Endothelial cell of umbilical vein (primary cell): ENCODE measurements around the gene APOL5. TPM values are rescaled to one million over a fixed set of nuclear protein-coding genes. Genes with fewer than 3 reads are reported as not detected.

ENCODE experiments used
- BruUV-seq: library from RNA; stranded (reverse); fragments of 400-500 nt; replicated peaks from 2 replicates; lab custom pipeline; 2021; lab: Mats Ljungman, UMichigan
- CTCF ChIA-PET: fragments of 300-600, 350-600 bp; sonication (Branson Sonifier 250); formaldehyde crosslinking; loops from one replicate; lab custom pipeline; 2021; ENCODE audit warnings: antibody characterized with exemption, inconsistent platforms; lab: Charles Lee
- POLR2A ChIA-PET: fragments of 300-600, 350-600 bp; sonication (Branson Sonifier 250); formaldehyde crosslinking; loops from one replicate; lab custom pipeline; 2021; ENCODE audit warnings: antibody characterized with exemption, inconsistent platforms; lab: Charles Lee
- DNase-seq: peaks from one replicate; pipeline ENCODE4 v3.0.0-alpha.2; 2011; ENCODE audit warnings: low read depth, low spot score
- FAIRE-seq: peaks from 2 replicates; lab custom pipeline; 2011; peaks lifted over from hg19 to GRCh38; lab: Jason Lieb, UNC
- H2AFZ ChIP-seq: 2 replicates; pipeline ENCODE4 v1.6.0; 2012; ENCODE audit warnings: low read depth, low read length, control low read depth, inconsistent platforms
- H3K27ac ChIP-seq: 2 replicates; pipeline ENCODE4 v1.5.1; 2011; ENCODE audit warnings: low read depth, mild to moderate bottlenecking, control low read depth, low read length, moderate library complexity; ENCODE audit not compliant: insufficient read depth
- H3K27me3 ChIP-seq, 2 experiments: 2 replicates each; pipeline versions ENCODE4 v1.6.0 to v1.6.1; 2011; ENCODE audit warnings: low read length in 2 of 2, mixed read lengths in 1 of 2; ENCODE audit not compliant: control insufficient read depth in 2 of 2, insufficient read depth in 2 of 2
- H3K36me3 ChIP-seq, 2 experiments: 2 replicates in 1 of 2; 3 replicates in 1 of 2; pipeline ENCODE4 v1.5.1; 2011; ENCODE audit warnings: low read length in 2 of 2, mild to moderate bottlenecking in 1 of 2, moderate library complexity in 1 of 2; ENCODE audit not compliant: control insufficient read depth in 2 of 2, insufficient read depth in 2 of 2; ENCODE audit errors: extremely low read depth in 1 of 2
- H3K4me1 ChIP-seq: 3 replicates; pipeline ENCODE4 v1.5.1; 2011; ENCODE audit warnings: mild to moderate bottlenecking, low read length; ENCODE audit not compliant: control insufficient read depth, insufficient read depth; ENCODE audit errors: extremely low read depth
- H3K4me2 ChIP-seq: 2 replicates; pipeline ENCODE4 v1.6.1; 2011; ENCODE audit warnings: low read length, control low read depth, mixed read lengths; ENCODE audit not compliant: insufficient read depth
- H3K4me3 ChIP-seq, 3 experiments: fragments of 200-600 bp in 1 of 3; sonication (generic), shearing (Covaris generic) in 1 of 3; replicated peaks in 1 of 3; 2 replicates each; pipeline ENCODE4 v1.5.1; 2011 to 2016; ENCODE audit warnings: control low read depth in 3 of 3, low read length in 3 of 3, mild to moderate bottlenecking in 2 of 3, inconsistent platforms in 1 of 3, low read depth in 1 of 3, moderate library complexity in 1 of 3; ENCODE audit not compliant: insufficient read depth in 1 of 3
- H3K79me2 ChIP-seq: 2 replicates; pipeline ENCODE4 v1.6.0; 2012; ENCODE audit warnings: low read length, inconsistent platforms; ENCODE audit not compliant: control insufficient read depth, insufficient read depth
- H3K9ac ChIP-seq: replicated peaks from 2 replicates; pipeline ENCODE3; 2011; ENCODE audit warnings: low read length, control low read depth; ENCODE audit not compliant: insufficient read depth; ENCODE audit errors: extremely low read depth
- H3K9me1 ChIP-seq: replicated peaks from 3 replicates; pipeline ENCODE4 v1.6.0; 2011; ENCODE audit warnings: mild to moderate bottlenecking, low read length; ENCODE audit not compliant: control insufficient read depth, insufficient read depth; ENCODE audit errors: extremely low read depth
- H3K9me3 ChIP-seq: replicated peaks from 2 replicates; pipeline ENCODE4 v1.5.1; 2012; ENCODE audit warnings: low read length, inconsistent platforms; ENCODE audit not compliant: control insufficient read depth, insufficient read depth
- H4K20me1 ChIP-seq: replicated peaks from 2 replicates; pipeline ENCODE3; 2011; ENCODE audit warnings: mild to moderate bottlenecking, low read length; ENCODE audit not compliant: control insufficient read depth, insufficient read depth; ENCODE audit errors: extremely low read depth
- EZH2 ChIP-seq: IDR thresholded peaks from 2 replicates; pipeline ENCODE4 v1.6.1; 2012; ENCODE audit warnings: borderline replicate concordance, low read depth, mild to moderate bottlenecking, moderate library complexity, low read length, inconsistent platforms; ENCODE audit not compliant: severe bottlenecking
- FOS ChIP-seq: IDR thresholded peaks from 2 replicates; pipeline ENCODE4 v1.6.1; 2011; ENCODE audit warnings: mild to moderate bottlenecking, low read length, moderate library complexity, borderline replicate concordance; ENCODE audit not compliant: insufficient read depth
- GATA2 ChIP-seq: IDR thresholded peaks from 2 replicates; pipeline ENCODE4 v1.7.0; 2011; ENCODE audit warnings: low read depth, mild to moderate bottlenecking, moderate library complexity, mixed read lengths, low read length; ENCODE audit not compliant: insufficient read length, insufficient read depth
- JUN ChIP-seq: IDR thresholded peaks from 2 replicates; pipeline ENCODE4 v1.6.1; 2011; ENCODE audit warnings: borderline replicate concordance, low read depth; ENCODE audit not compliant: insufficient read length, insufficient read depth
- MYC ChIP-seq: IDR thresholded peaks from one replicate; pipeline ENCODE4 v1.6.1; 2011; ENCODE audit warnings: mild to moderate bottlenecking, low read depth, low read length
- POLR2AphosphoS5 ChIP-seq: IDR thresholded peaks from 2 replicates; pipeline ENCODE4 v1.6.1; 2012; ENCODE audit warnings: low read depth, mild to moderate bottlenecking, control low read depth, low read length, moderate library complexity; ENCODE audit not compliant: insufficient read depth
- dilution Hi-C: fragments of 300-500 bp; cut with MboI; formaldehyde crosslinking; loops from one replicate; pipeline ENCODE4 v1.15.0; 2019; ENCODE audit warnings: low sequenced_read_pairs; ENCODE audit not compliant: extremely low pct_ligation_motif_present
- intact Hi-C: fragments of 100-400 bp; cut with micrococcal nuclease; formaldehyde crosslinking; loops from one replicate; pipeline ENCODE4 v1.10.0; 2022
- polyA plus RNA-seq, 4 experiments: library from polyadenylated mRNA; depleted of rRNA in 3 of 4; stranded (reverse) in 3 of 4; unstranded in 1 of 4; fragments of >200 nt; gene quantifications; 2 replicates each; pipeline versions ENCODE4 v1.2.1 to v1.2.3, GENCODE V29; 2011 to 2012; ENCODE audit warnings: missing spikeins in 1 of 4
- total RNA-seq: library from RNA; stranded (reverse); gene quantifications from 2 replicates; pipeline ENCODE4 v1.2.3, GENCODE V29; 2021
- TF ChIP-seq, protein P1 (sequence below): IDR thresholded peaks from 2 replicates; pipeline ENCODE4 v1.6.1; 2011; ENCODE audit not compliant: insufficient read depth, insufficient read length
- TF ChIP-seq, protein P2 (sequence below), 2 donors: IDR thresholded peaks; 1 replicate in 1 of 2; 2 replicates in 1 of 2; pipeline ENCODE4 v1.5.1; 2011; ENCODE audit warnings: low read length in 2 of 2, mild to moderate bottlenecking in 2 of 2, moderate library complexity in 2 of 2, control low read depth in 1 of 2, inconsistent platforms in 1 of 2, low read depth in 1 of 2; ENCODE audit not compliant: insufficient read depth in 1 of 2; ENCODE audit errors: extremely low read depth in 1 of 2

The APOL5 gene
- total and polyA plus RNA-seq, 2 donors (not counting 3 experiments of a cell fraction or from before 2014, with no cell fraction given) = not detected

DNA sequence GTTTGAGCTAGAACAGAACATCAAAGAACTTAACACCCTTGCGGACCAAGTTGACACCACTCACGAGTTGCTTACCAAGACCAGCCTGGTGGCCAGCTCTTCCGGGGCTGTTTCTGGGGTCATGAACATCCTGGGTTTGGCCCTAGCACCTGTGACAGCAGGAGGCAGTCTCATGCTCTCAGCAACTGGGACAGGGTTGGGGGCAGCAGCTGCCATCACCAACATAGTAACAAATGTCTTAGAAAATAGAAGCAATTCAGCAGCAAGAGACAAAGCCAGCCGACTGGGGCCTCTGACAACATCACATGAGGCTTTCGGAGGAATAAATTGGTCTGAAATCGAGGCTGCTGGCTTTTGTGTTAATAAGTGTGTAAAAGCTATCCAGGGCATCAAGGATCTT is 8.7 kb downstream of the APOL5 start:
- Histone ChIP-seq H3K27ac (no peak overlapping the region), H3K9me3 (no peaks in the 10 kb centered on the region), H3K4me1 (no peaks in the 10 kb centered on the region), H2AFZ (no peak overlapping the region), H3K9me1 (no peaks in the 10 kb centered on the region), H3K4me3 (no peak overlapping the region), H3K27me3 (no peaks in the 10 kb centered on the region), H3K36me3 (no peaks in the 10 kb centered on the region), H4K20me1 (no peaks in the 10 kb centered on the region), H3K4me2 (no peak overlapping the region), H3K79me2 (no peaks in the 10 kb centered on the region), H3K9ac (no peak overlapping the region)
- dilution Hi-C loops = no loop called here
- TF ChIP-seq FOS = no peak
- TF ChIP-seq, protein P1, sequence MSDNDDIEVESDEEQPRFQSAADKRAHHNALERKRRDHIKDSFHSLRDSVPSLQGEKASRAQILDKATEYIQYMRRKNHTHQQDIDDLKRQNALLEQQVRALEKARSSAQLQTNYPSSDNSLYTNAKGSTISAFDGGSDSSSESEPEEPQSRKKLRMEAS = no peak
- TF ChIP-seq, protein P2, sequence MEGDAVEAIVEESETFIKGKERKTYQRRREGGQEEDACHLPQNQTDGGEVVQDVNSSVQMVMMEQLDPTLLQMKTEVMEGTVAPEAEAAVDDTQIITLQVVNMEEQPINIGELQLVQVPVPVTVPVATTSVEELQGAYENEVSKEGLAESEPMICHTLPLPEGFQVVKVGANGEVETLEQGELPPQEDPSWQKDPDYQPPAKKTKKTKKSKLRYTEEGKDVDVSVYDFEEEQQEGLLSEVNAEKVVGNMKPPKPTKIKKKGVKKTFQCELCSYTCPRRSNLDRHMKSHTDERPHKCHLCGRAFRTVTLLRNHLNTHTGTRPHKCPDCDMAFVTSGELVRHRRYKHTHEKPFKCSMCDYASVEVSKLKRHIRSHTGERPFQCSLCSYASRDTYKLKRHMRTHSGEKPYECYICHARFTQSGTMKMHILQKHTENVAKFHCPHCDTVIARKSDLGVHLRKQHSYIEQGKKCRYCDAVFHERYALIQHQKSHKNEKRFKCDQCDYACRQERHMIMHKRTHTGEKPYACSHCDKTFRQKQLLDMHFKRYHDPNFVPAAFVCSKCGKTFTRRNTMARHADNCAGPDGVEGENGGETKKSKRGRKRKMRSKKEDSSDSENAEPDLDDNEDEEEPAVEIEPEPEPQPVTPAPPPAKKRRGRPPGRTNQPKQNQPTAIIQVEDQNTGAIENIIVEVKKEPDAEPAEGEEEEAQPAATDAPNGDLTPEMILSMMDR (IDR thresholded peaks at IDR 0.05; ENCODE audit: extremely low read depth in 1 of 2, insufficient read depth in 1 of 2, low read depth in 1 of 2, low read length in 2 of 2) = no peak
- TF ChIP-seq JUN = no peak
- TF ChIP-seq GATA2 = no peak
- TF ChIP-seq POLR2AphosphoS5 = no peak
- no peak for TF ChIP-seq MYC
- no peak for TF ChIP-seq EZH2
- FAIRE-seq = no peak
- BruUV-seq = no TSS peak
- DNase-seq = no peak
- POLR2A ChIA-PET = no interaction called here
- intact Hi-C loops = no loop called here
- CTCF ChIA-PET = interaction anchor here (0.8 to 1.3 kb wide), 2 partner anchors 10 to 112 kb away, joined by 3 read pairs; no protein-coding TSS in a partner anchor
